ENCODE data around the gene NRN1L. TPM values are rescaled to one million over a fixed set of nuclear protein-coding genes. Genes with fewer than 3 reads are reported as not detected.
A peak's percentile ranks its signal among the peaks of the same experiment; 100 is the strongest.
"Not testable (repeated sequence)": the region's sequence is repeated elsewhere in the genome, so short reads cannot be mapped to it uniquely, and the experiment has no call there.

The NRN1L gene
- 1.1 TPM for total RNA-seq (2021; ENCODE audit: unreplicated experiment)
- 1.6 TPM for polyA plus RNA-seq (2012; ENCODE audit: insufficient read length)
- not detected for Bru-seq, nascent RNA
- BruChase-seq, experiment 1, labeled RNA remaining after a 2-hour chase: percentile 44 among the genes with signal in this experiment
- BruChase-seq, experiment 2, labeled RNA remaining after a 6-hour chase: not detected
- long read RNA-seq: 0 reads

- in situ Hi-C loops (cut with HindIII; ENCODE audit: low pct_unique_long_range_greater_than_20kb, low sequenced_read_pairs): no loop called here
- DNase-seq (ENCODE audit: low read depth, low spot score): no peak
- TF ChIP-seq TCF7L2 (IDR thresholded peaks at IDR 0.05; ENCODE audit: low read depth, low read length) (no peak), CTCF (IDR thresholded peaks at IDR 0.05) (no peak), SIN3A (IDR thresholded peaks at IDR 0.05; ENCODE audit: borderline replicate concordance, insufficient read depth, low read depth, low read length) (no peak), REST (IDR thresholded peaks at IDR 0.05; ENCODE audit: insufficient read depth in 1 of 2, low read depth in 2 of 2, low read length in 1 of 2) (no peak), POLR2AphosphoS5 (IDR thresholded peaks at IDR 0.05; ENCODE audit: low read depth, low read length) (no peak)
- H3K4me1 ChIP-seq (ENCODE audit: control insufficient read depth, insufficient read depth, low read length): no peaks in the 10 kb centered on the region
- no peak for ATAC-seq
- CTCF ChIA-PET: interaction anchor here (0.9 kb wide), 1 partner anchor 51 kb away, joined by 3 read pairs; no protein-coding TSS in a partner anchor
- no peaks in the 10 kb centered on the region for H3K27me3 ChIP-seq (ENCODE audit: control insufficient read depth, insufficient read depth, low read length)
- no TSS peak for BruUV-seq (replicated peaks)
- POLR2A ChIA-PET: no interaction called here
- intact Hi-C loops (cut with micrococcal nuclease; ENCODE audit: unreplicated experiment): no loop called here
- H3K36me3 ChIP-seq (ENCODE audit: control insufficient read depth, insufficient read depth, low read length): no peaks in the 10 kb centered on the region; the same call in 1 of the 2 replicates
- H3K4me3 ChIP-seq (ENCODE audit: low read depth in 2 of 2, low read length in 2 of 2): no peak within 1 kb of the TSS
- no peak within 1 kb of the TSS for H3K27ac ChIP-seq (ENCODE audit: low read length)
- H3K9me3 ChIP-seq (ENCODE audit: control insufficient read depth, insufficient read depth, low read depth, low read length): no peaks in the 10 kb centered on the region
These were observed at the start of gene NRN1L for GRCh38 chr16:67884684-67885083. Gene NRN1L, plus strand, starts transcription at chr16:67884885. Its CDS starts 19 bp downstream, at chr16:67884904.

- H3K27me3 ChIP-seq (ENCODE audit: control insufficient read depth, insufficient read depth, low read length); CTCF ChIA-PET; BruUV-seq (replicated peaks); H3K27ac ChIP-seq (ENCODE audit: low read length); in situ Hi-C loops (cut with HindIII; ENCODE audit: low pct_unique_long_range_greater_than_20kb, low sequenced_read_pairs); H3K9me3 ChIP-seq (ENCODE audit: control insufficient read depth, insufficient read depth, low read depth, low read length); ATAC-seq; H3K36me3 ChIP-seq (ENCODE audit: control insufficient read depth, insufficient read depth, low read length); POLR2A ChIA-PET; H3K4me3 ChIP-seq (ENCODE audit: low read depth in 2 of 2, low read length in 2 of 2); DNase-seq (ENCODE audit: low read depth, low spot score); H3K4me1 ChIP-seq (ENCODE audit: control insufficient read depth, insufficient read depth, low read length); intact Hi-C loops (cut with micrococcal nuclease; ENCODE audit: unreplicated experiment): not testable (repeated sequence)
These were observed 47.5 kb upstream of the NRN1L start for GRCh38 chr16:67837190-67837589.

- intact Hi-C loops (cut with micrococcal nuclease; ENCODE audit: unreplicated experiment): no loop called here
- CTCF ChIA-PET: no interaction called here
These were observed 46.9 kb upstream of the NRN1L start for GRCh38 chr16:67837811-67838210.

More at GRCh38 chr16:67837811-67838210, 46.9 kb upstream of the NRN1L start:
- POLR2A ChIA-PET: no interaction called here
- TF ChIP-seq REST (IDR thresholded peaks at IDR 0.05; ENCODE audit: insufficient read depth in 1 of 2, low read depth in 2 of 2, low read length in 1 of 2) (no peak), TCF7L2 (IDR thresholded peaks at IDR 0.05; ENCODE audit: low read depth, low read length) (no peak), SIN3A (IDR thresholded peaks at IDR 0.05; ENCODE audit: borderline replicate concordance, insufficient read depth, low read depth, low read length) (no peak), POLR2AphosphoS5 (IDR thresholded peaks at IDR 0.05; ENCODE audit: low read depth, low read length) (no peak), CTCF (IDR thresholded peaks at IDR 0.05) (no peak)
- Histone ChIP-seq H3K9me3 (ENCODE audit: control insufficient read depth, insufficient read depth, low read depth, low read length) (no peaks in the 10 kb centered on the region), H3K36me3 (ENCODE audit: control insufficient read depth, insufficient read depth, low read length) (peaks cover 2% of the 10 kb centered on the region; the same call in 1 of the 2 replicates), H3K4me3 (ENCODE audit: low read depth in 2 of 2, low read length in 2 of 2) (no peak overlapping the region), H3K4me1 (ENCODE audit: control insufficient read depth, insufficient read depth, low read length) (peaks cover 2% of the 10 kb centered on the region; the same call in 1 of the 2 replicates), H3K27me3 (ENCODE audit: control insufficient read depth, insufficient read depth, low read length) (no peaks in the 10 kb centered on the region), H3K27ac (ENCODE audit: low read length) (no peak overlapping the region)
- in situ Hi-C loops (cut with HindIII; ENCODE audit: low pct_unique_long_range_greater_than_20kb, low sequenced_read_pairs): no loop called here
- ATAC-seq (no peak), DNase-seq (ENCODE audit: low read depth, low spot score) (no peak)
- BruUV-seq (replicated peaks): no TSS peak

Measured in Panc1 (cell line).